Natural killer cell treated with Interleukin-12 subunit alpha and Interleukin-12 subunit beta and Interleukin-15 and Interleukin-18, amount 100 ng/mL, for 72 hours (primary cell): ENCODE measurements around the gene VSX2. TPM values are rescaled to one million over a fixed set of nuclear protein-coding genes. Genes with fewer than 3 reads are reported as not detected.

Experiments used
- ATAC-seq, 2 donors: fragments of 150-1000 bp; cut with Tn5 transposase in 1 of 2; sonication (Bioruptor Pico), chemical (Tn5 transposase) in 1 of 2; 2 replicates each; pipeline ENCODE4 v1.10.0; 2021
- DNase-seq: peaks from one replicate; pipeline ENCODE4 v3.0.0; 2022; ENCODE audit warnings: low spot score
- H3K27ac Mint-ChIP-seq, 2 donors: 1 replicate in 1 of 2; 2 replicates in 1 of 2; pipeline ENCODE4 v1.8.0; 2022; ENCODE audit warnings: mixed read lengths in 2 of 2, mild to moderate bottlenecking in 1 of 2, moderate library complexity in 1 of 2
- H3K27me3 Mint-ChIP-seq, 2 donors: 1 replicate in 1 of 2; 2 replicates in 1 of 2; pipeline ENCODE4 v1.8.0; 2022; ENCODE audit warnings: mixed read lengths in 2 of 2
- H3K36me3 Mint-ChIP-seq: one replicate; pipeline ENCODE4 v1.8.0; 2022; ENCODE audit warnings: mixed read lengths
- H3K4me1 Mint-ChIP-seq, 2 donors: 1 replicate in 1 of 2; 2 replicates in 1 of 2; pipeline ENCODE4 v1.8.0; 2022; ENCODE audit warnings: low read depth in 2 of 2, mixed read lengths in 2 of 2, mild to moderate bottlenecking in 1 of 2
- H3K4me3 Mint-ChIP-seq: one replicate; pipeline ENCODE4 v1.8.0; 2022; ENCODE audit warnings: mixed read lengths
- H3K9me3 Mint-ChIP-seq: 2 replicates; pipeline ENCODE4 v1.8.0; 2022; ENCODE audit warnings: mixed read lengths
- total RNA-seq, 2 donors: library from RNA; stranded (reverse); gene quantifications; one replicate each; pipeline ENCODE4 v1.2.3, GENCODE V29; 2022

Gene VSX2
- total RNA-seq, 2 donors from 2014 or later: not detected

GRCh38 chr14:74240794-74241651, 1.8 kb downstream of the VSX2 start:
- Mint-ChIP-seq H3K4me3 (no peak overlapping the region), H3K4me1 (peaks cover 7 to 9% of the 10 kb centered on the region in 2 donors), H3K27ac (no peak overlapping the region), H3K36me3 (no peaks in the 10 kb centered on the region), H3K9me3 (no peaks in the 10 kb centered on the region), H3K27me3 (peaks cover 53 to 70% of the 10 kb centered on the region in 2 donors)
- DNase-seq: no peak
- ATAC-seq: no peak

- Mint-ChIP-seq H3K4me3 (no peak overlapping the region), H3K9me3 (no peaks in the 10 kb centered on the region), H3K27me3 (peaks cover 55 to 76% of the 10 kb centered on the region in 2 donors), H3K36me3 (no peaks in the 10 kb centered on the region), H3K4me1 (peaks cover 7 to 9% of the 10 kb centered on the region in 2 donors), H3K27ac (no peak overlapping the region)
- DNase-seq: no peak
- no peak for ATAC-seq
Measured at GRCh38 chr14:74241652-74242017, 2.4 kb downstream of the VSX2 start.

DNA sequence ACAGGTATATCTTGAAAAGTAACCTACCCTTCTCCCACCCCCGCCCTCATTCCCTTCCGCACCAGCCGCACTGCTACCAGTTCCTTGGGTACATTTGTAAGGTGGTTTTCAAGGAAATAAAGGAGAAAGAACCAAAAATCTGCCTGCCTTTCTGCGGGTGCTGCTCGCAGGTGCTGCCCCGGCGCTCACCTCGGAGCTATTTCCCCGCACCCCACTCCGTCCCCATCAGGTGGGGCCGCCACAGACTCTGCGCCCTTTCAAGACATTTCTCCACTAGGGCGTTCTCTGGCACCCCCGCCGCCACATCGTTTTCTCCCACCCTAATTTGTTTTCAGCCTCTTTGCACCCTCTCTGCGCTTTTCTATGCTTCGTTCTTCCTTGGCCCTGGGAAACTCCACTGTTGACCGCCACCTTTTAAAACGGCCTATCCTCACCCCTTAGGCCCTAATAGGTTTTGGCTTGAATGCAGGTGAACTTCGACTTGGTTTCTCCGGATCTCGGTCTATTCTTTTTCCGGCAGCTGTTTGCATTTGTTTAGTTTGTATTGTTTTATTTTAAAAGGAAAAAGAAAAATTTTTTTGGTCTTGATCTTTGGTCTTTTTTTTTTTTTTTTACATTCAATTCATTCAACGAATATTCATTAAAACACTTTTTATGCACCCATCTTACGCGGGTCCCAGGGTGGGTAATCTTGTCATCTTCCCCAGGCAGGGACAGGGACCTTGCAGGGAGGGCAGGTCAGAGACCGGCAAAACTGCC, 3.0 kb downstream of the VSX2 start:
- Mint-ChIP-seq H3K4me1 (peaks cover 7 to 9% of the 10 kb centered on the region in 2 donors), H3K27me3 (peaks cover 58 to 79% of the 10 kb centered on the region in 2 donors), H3K27ac (no peak overlapping the region), H3K36me3 (no peaks in the 10 kb centered on the region), H3K9me3 (no peaks in the 10 kb centered on the region), H3K4me3 (peak overlapping the region; percentile 45)
- DNase-seq (no peak), ATAC-seq (no peak)

GRCh38 chr14:74242780-74243042, 3.5 kb downstream of the VSX2 start:
- ATAC-seq (no peak), DNase-seq (no peak)
- H3K9me3 Mint-ChIP-seq: no peaks in the 10 kb centered on the region
- peaks cover 7 to 9% of the 10 kb centered on the region in 2 donors for H3K4me1 Mint-ChIP-seq
- no peak overlapping the region for H3K27ac Mint-ChIP-seq
- H3K4me3 Mint-ChIP-seq: no peak overlapping the region
- no peaks in the 10 kb centered on the region for H3K36me3 Mint-ChIP-seq
- H3K27me3 Mint-ChIP-seq: peaks cover 54 to 74% of the 10 kb centered on the region in 2 donors

GRCh38 chr14:74243051-74243450, 3.8 kb downstream of the VSX2 start:
- no peak overlapping the region for H3K4me3 Mint-ChIP-seq
- DNase-seq (no peak), ATAC-seq (no peak)
- H3K4me1 Mint-ChIP-seq: peaks cover 7 to 9% of the 10 kb centered on the region in 2 donors
- H3K36me3 Mint-ChIP-seq: no peaks in the 10 kb centered on the region
- H3K9me3 Mint-ChIP-seq: no peaks in the 10 kb centered on the region
- no peak overlapping the region for H3K27ac Mint-ChIP-seq
- peaks cover 52 to 71% of the 10 kb centered on the region in 2 donors for H3K27me3 Mint-ChIP-seq

- Mint-ChIP-seq H3K27ac (no peak overlapping the region), H3K4me1 (peaks cover 7 to 9% of the 10 kb centered on the region in 2 donors), H3K9me3 (no peaks in the 10 kb centered on the region), H3K36me3 (no peaks in the 10 kb centered on the region), H3K27me3 (peaks cover 42 to 60% of the 10 kb centered on the region in 2 donors), H3K4me3 (no peak overlapping the region)
- no peak for DNase-seq
- no peak for ATAC-seq
Measured at GRCh38 chr14:74244115-74244514, 4.9 kb downstream of the VSX2 start.

DNA sequence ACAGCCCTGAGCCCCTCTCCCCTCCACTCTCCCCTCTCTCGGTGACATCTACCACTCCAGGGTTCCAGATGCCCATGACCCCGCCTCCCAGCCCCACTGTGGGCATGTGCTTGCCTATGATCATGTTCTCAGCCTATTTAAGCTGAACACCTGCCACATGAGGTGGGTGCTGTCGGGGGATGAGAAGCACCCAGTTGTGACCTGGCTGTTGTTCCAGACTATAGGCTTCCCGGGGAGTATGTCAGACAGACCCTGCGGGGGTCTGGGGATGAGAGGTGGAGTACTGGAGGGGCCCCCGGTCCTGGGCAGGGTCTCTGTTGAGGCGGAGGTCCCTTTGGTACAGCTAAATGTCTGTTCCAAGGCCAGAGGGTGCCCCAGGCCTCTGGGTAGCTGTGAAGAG, 6.0 kb downstream of the VSX2 start:
- H3K9me3 Mint-ChIP-seq: no peaks in the 10 kb centered on the region
- H3K4me3 Mint-ChIP-seq: no peak overlapping the region
- H3K27me3 Mint-ChIP-seq: peaks cover 44 to 58% of the 10 kb centered on the region in 2 donors
- ATAC-seq (no peak), DNase-seq (no peak)
- H3K36me3 Mint-ChIP-seq: no peaks in the 10 kb centered on the region
- peaks cover 7 to 9% of the 10 kb centered on the region in 2 donors for H3K4me1 Mint-ChIP-seq
- H3K27ac Mint-ChIP-seq: no peak overlapping the region

- H3K4me1 Mint-ChIP-seq: peaks cover 8 to 11% of the 10 kb centered on the region in 2 donors
- ATAC-seq: no peak
Measured at GRCh38 chr14:74246542-74246941, 7.3 kb downstream of the VSX2 start.

GRCh38 chr14:74248017-74248416, 8.8 kb downstream of the VSX2 start:
- H3K4me3 Mint-ChIP-seq: no peak overlapping the region
- DNase-seq (no peak), ATAC-seq (no peak)
- H3K27me3 Mint-ChIP-seq: peaks cover 37 to 45% of the 10 kb centered on the region in 2 donors
- H3K36me3 Mint-ChIP-seq: no peaks in the 10 kb centered on the region
- no peak overlapping the region for H3K27ac Mint-ChIP-seq
- H3K9me3 Mint-ChIP-seq: no peaks in the 10 kb centered on the region
- peaks cover 7% of the 10 kb centered on the region in 2 donors for H3K4me1 Mint-ChIP-seq

More at GRCh38 chr14:74246542-74246941, 7.3 kb downstream of the VSX2 start:
- Mint-ChIP-seq H3K36me3 (no peaks in the 10 kb centered on the region), H3K27me3 (peaks cover 45 to 56% of the 10 kb centered on the region in 2 donors), H3K4me3 (no peak overlapping the region), H3K9me3 (no peaks in the 10 kb centered on the region), H3K27ac (no peak overlapping the region)
- no peak for DNase-seq

DNA sequence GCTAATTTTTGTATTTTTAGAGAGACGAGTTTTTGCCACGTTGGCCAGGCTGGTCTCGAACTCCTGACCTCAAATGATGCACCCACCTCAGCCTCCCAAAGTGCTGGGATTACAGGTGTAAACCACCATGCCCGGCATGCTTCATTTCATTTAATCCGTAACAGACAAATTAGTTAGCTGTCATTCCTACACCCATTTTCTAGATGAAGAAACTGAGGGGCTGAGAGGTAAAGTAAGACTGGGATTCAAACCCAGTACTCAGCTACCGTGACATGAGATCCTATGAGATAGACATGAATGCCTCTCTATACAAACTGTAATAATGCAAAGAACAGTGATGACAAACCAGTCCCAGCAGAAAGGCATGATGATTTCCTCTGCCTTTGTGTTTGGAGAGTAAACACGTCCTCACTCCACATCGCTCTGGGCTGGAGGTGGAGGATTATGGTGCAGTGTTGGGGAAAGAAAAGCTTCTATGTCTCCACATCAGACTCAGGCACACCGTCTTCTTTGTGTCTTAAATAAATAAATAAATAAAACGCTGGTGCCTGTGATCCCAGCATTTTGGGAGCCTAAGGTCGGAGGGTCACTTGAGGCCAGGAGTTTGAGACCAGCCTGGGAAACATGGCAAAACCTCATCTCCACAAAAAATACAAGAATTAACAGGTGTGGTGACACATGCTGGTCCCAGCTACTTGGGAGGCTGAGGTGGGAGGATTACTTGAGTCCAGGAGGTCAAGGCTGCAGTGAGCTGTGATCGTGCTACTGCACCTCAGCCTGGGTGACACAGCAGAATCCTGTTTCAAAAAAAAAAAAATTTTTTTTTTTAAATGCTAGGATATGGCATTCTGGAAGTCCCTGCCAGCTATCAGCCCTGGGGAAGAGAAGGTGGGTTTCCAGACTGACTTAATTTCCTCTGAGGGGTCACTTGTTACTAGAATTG, 10.5 kb downstream of the VSX2 start:
- peaks cover 24 to 28% of the 10 kb centered on the region in 2 donors for H3K27me3 Mint-ChIP-seq
- H3K4me3 Mint-ChIP-seq: no peak overlapping the region
- H3K4me1 Mint-ChIP-seq: peaks cover 7% of the 10 kb centered on the region in 2 donors
- no peak overlapping the region for H3K27ac Mint-ChIP-seq
- H3K9me3 Mint-ChIP-seq: no peaks in the 10 kb centered on the region
- H3K36me3 Mint-ChIP-seq: no peaks in the 10 kb centered on the region
- ATAC-seq (no peak), DNase-seq (no peak)

DNA sequence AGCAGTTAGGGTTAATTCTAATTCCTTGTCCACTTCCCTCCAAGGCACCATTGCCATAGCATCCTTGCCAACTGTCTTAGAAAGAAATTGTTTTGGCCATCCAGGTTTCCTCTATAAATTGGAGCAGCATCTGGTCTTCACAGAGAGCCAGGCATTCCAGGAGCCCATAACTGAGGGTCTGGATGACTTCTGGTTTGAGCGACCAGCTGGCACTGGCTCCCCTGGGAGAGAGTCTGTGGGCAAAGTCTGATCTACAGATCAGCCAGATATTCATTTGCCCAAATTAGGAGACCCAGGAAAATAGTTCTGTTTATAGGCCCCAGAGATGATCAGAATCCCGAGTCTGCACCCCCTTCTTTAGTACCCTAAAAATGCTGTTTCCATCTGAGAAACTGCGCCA, 16.0 kb downstream of the VSX2 start:
- no peak for DNase-seq
- H3K27ac Mint-ChIP-seq: no peak overlapping the region
- no peak overlapping the region for H3K4me3 Mint-ChIP-seq
- no peaks in the 10 kb centered on the region for H3K9me3 Mint-ChIP-seq
- no peak for ATAC-seq
- peaks cover 11 to 12% of the 10 kb centered on the region in 2 donors for H3K4me1 Mint-ChIP-seq
- no peaks in the 10 kb centered on the region for H3K36me3 Mint-ChIP-seq
- peaks cover 5 to 13% of the 10 kb centered on the region in 2 donors for H3K27me3 Mint-ChIP-seq

- H3K36me3 Mint-ChIP-seq: no peaks in the 10 kb centered on the region
- H3K27ac Mint-ChIP-seq: peak overlapping the region in 1 of 2 donors; percentile 25
- no peaks in the 10 kb centered on the region for H3K9me3 Mint-ChIP-seq
- ATAC-seq: peak; percentile 88 to 91
- no peak for DNase-seq
- H3K4me3 Mint-ChIP-seq: peak overlapping the region; percentile 78
- peaks cover 4 to 5% of the 10 kb centered on the region in 2 donors for H3K4me1 Mint-ChIP-seq
- peaks cover 0 to 7% of the 10 kb centered on the region in 2 donors for H3K27me3 Mint-ChIP-seq
Measured at GRCh38 chr14:74257078-74257940, 18.1 kb downstream of the VSX2 start.
